ENCODE data around the gene TGM3.

DNA sequence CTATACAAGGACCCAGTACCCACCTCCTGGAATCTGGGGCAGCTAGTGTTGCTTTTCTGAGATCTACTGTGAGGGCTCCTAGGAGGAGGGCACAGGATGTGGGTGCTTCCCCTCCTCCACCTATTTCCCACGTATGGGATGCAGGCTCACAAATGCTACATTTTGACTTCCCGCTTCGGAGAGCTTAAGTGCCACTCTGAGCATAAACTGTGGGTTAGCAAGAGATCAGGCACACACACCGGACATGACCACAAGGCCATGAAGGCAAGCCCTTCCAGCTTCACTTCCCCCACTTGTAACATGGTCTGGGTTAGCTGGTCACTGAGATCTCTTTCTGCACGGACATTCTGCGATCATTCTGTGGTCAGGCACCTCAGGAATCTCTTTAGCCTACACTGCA, 15.7 kb upstream of the TGM3 start:
- TF ChIP-seq TAF1 (IDR thresholded peaks at IDR 0.05; ENCODE audit: low read depth, low read length) (no peak), POLR2A (IDR thresholded peaks at IDR 0.05; ENCODE audit: low read depth, low read length) (no peak), POLR2AphosphoS5 (IDR thresholded peaks at IDR 0.05; ENCODE audit: low read depth, low read length) (no peak), POU2F2 (IDR thresholded peaks at IDR 0.05; ENCODE audit: low read depth, low read length) (no peak), SPI1 (IDR thresholded peaks at IDR 0.05; ENCODE audit: low read depth, low read length) (no peak), PAX5 (IDR thresholded peaks at IDR 0.05; ENCODE audit: insufficient read depth, low read length, severe bottlenecking) (no peak)

All from GM12891 (cell line).